Measurements from ENCODE around the gene CDKN2B. TPM values are rescaled to one million over a fixed set of nuclear protein-coding genes. Genes with fewer than 3 reads are reported as not detected.

The CDKN2B gene
- total and polyA plus RNA-seq, 12 donors: 1.1 to 5.2 (median 2.0) TPM

DNA sequence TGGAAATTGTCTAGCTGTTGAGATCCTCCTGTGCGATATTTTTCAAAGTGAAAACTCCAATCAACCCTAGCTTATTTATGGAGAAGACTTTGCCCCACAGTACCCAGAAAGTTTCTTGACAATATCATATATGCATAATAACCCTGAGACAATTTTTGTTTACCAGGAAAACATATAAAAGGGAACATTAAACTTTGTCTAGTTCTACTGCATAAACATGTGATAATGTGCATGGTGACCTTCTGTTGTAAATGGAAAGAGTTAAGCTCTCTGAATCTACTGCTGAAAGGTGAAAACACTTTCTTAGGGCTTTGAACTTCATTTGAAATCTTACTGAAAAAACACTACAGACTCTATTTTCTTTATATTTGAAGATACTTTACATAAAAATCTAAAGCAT is 32.2 kb upstream of the CDKN2B start:
- H3K9me3 ChIP-seq: no peaks in the 10 kb centered on the region
- no peak for ATAC-seq
- H3K4me3 ChIP-seq: no peak overlapping the region
- no peak overlapping the region for H3K27ac ChIP-seq
- WGBS, 2 donors: 92 to 94% methylated on average over 1 of the region's 1 CpG
- TF ChIP-seq CTCF (IDR thresholded peaks at IDR 0.05): no peak
- no peaks in the 10 kb centered on the region for H3K36me3 ChIP-seq
- intact Hi-C loops (cut with DNase I): loop anchor here in 2 of 10 donors (10.0 kb wide), 2 partner anchors 173 to 227 kb away; no protein-coding TSS in a partner anchor
- no peak for DNase-seq
- peaks cover 0 to 27% (median 0%) of the 10 kb centered on the region in 9 donors for H3K4me1 ChIP-seq
- H3K27me3 ChIP-seq: no peaks in the 10 kb centered on the region

DNA sequence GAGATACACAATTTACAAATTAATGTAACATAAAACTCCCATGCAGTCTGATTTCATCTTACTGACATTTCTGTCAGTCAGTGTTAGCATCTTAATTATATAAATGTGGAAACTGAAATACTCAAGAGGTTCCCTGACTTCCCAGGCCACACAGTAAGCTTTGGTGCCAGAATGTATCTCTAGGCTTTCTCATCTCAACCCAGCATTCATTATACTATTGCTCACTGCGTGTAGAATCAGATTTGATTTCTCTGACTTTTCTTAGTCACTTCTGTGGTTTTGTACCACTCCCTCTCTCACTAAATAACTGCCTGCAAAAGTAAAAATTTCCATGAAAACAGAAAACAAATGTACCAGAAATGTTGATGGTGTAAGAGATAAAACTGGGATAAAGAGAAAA is 31.7 kb upstream of the CDKN2B start:
- intact Hi-C loops (cut with DNase I): loop anchor here in 2 of 10 donors (10.0 kb wide), 2 partner anchors 174 to 226 kb away; no protein-coding TSS in a partner anchor
- no peak for DNase-seq
- no peak for ATAC-seq
- 71 to 74% methylated on average over 1 of the region's 1 CpG for WGBS, 2 donors
- H3K9me3 ChIP-seq: no peaks in the 10 kb centered on the region
- peaks cover 0 to 27% (median 0%) of the 10 kb centered on the region in 9 donors for H3K4me1 ChIP-seq
- no peak for TF ChIP-seq CTCF (IDR thresholded peaks at IDR 0.05)
- H3K36me3 ChIP-seq: no peaks in the 10 kb centered on the region
- no peak overlapping the region for H3K4me3 ChIP-seq
- H3K27ac ChIP-seq: no peak overlapping the region
- H3K27me3 ChIP-seq: no peaks in the 10 kb centered on the region

DNA sequence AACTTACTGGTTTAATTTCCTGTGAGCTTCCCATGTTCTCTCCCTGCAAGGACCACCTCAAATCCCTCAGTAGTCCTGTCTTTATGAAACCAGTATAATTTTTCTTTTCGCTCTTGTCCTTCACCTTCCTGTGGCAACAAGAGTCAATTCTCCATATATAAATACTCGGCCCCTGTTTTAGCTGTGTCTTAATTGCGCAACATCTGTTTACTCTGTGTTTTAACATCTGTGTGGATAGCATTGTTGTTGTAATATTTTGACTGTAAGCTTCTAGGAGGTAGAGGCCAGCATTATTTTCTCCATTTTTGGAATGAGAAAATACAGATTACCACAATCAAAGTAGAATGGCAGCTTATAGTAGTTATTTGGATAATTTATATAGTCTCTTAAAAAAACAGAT is 30.2 kb upstream of the CDKN2B start:
- WGBS, 2 donors: 85 to 88% methylated on average over 3 of the region's 3 CpGs
- intact Hi-C loops (cut with DNase I): loop anchor here in 8 of 10 donors (2.0 to 10.0 kb wide), 5 partner anchors 196 to 227 kb away; no protein-coding TSS in a partner anchor
- ATAC-seq (no peak), DNase-seq (no peak)
- peaks cover 0 to 22% (median 0%) of the 10 kb centered on the region in 9 donors for H3K4me1 ChIP-seq
- no peak overlapping the region for H3K4me3 ChIP-seq
- no peaks in the 10 kb centered on the region for H3K27me3 ChIP-seq
- no peak overlapping the region for H3K27ac ChIP-seq
- no peaks in the 10 kb centered on the region for H3K36me3 ChIP-seq
- TF ChIP-seq CTCF (IDR thresholded peaks at IDR 0.05): no peak
- no peaks in the 10 kb centered on the region for H3K9me3 ChIP-seq

- peak; percentile 13 to 68 (median 55) for TF ChIP-seq CTCF (IDR thresholded peaks at IDR 0.05)
- WGBS, 2 donors: 29 to 33% methylated on average over 2 of the region's 2 CpGs
- no peak for ATAC-seq
These were observed 29.0 kb upstream of the CDKN2B start for GRCh38 chr9:22037954-22038690.

More at GRCh38 chr9:22037954-22038690, 29.0 kb upstream of the CDKN2B start:
- H3K27ac ChIP-seq: no peak overlapping the region
- no peak for DNase-seq
- no peaks in the 10 kb centered on the region for H3K9me3 ChIP-seq
- H3K36me3 ChIP-seq: no peaks in the 10 kb centered on the region
- no peak overlapping the region for H3K4me3 ChIP-seq
- peaks cover 0 to 20% (median 0%) of the 10 kb centered on the region in 9 donors for H3K4me1 ChIP-seq
- no peaks in the 10 kb centered on the region for H3K27me3 ChIP-seq
- intact Hi-C loops (cut with DNase I): loop anchor here in 8 of 10 donors (1.0 to 10.0 kb wide), 6 partner anchors 197 to 226 kb away; no protein-coding TSS in a partner anchor
